Measurements from ENCODE around the gene ITGA11.

The ITGA11 gene

DNA sequence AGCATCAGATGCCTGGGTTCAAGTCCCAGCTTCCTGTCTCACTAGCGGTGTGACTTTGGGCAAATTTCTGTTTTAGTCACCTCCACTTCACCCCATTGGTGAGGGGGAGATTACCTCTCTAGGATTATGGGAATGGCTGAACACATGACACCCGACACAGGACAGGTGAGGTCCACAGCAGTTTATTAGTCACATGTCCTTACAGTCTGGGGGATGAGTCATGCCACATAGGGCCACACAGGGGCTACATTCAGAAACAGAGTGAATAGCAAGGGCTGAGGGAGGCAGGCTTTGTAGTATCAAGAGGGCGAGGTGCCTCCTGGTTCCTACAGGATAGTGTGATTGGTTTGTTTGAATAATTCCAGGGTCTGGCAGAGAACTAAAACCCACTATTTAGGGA, 15.2 kb upstream of the ITGA11 start:
- no peak for DNase-seq (ENCODE audit: low read depth in 2 of 2, low spot score in 1 of 2)

DNA sequence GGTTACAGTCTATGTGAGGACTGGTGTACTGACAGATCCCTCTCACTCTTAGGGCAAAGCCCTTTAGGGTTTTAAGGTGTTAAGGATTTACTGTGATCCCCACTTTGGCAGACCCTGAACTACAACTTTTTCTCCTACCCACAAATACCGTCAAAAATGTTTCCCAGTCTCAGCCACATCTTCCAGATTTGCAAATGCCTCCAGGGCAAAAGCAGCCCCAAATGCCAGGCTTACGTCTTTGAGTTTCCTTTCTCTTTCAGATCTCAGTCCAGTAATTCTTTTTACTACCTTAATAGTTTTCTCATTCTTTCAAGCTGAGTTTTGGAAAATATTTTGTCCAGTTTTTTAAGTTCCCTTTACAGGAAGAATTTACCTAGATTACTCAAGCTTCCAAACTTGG, 13.4 kb upstream of the ITGA11 start:
- no peak for DNase-seq (ENCODE audit: low read depth in 2 of 2, low spot score in 1 of 2)

DNA sequence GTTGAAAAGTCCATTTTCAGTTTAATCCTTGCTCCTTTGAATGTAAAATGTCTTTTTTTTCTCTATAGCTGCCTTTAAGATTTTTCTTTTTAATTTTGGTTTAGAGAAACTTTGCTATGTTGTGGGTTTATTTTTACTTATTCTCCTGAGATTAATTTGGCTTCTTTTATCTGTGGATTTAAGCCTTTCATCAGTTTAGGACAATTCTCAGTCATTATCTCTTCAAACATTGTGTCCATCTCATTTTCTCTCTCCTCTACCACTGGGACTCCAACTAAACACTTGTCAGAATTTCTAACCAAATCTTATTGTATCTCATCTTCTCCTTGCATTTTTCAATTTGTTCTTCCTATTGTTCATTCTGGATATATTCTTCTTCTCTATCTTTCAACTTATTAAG, 12.4 kb upstream of the ITGA11 start:
- DNase-seq (ENCODE audit: low read depth in 2 of 2, low spot score in 1 of 2) = no peak

DNA sequence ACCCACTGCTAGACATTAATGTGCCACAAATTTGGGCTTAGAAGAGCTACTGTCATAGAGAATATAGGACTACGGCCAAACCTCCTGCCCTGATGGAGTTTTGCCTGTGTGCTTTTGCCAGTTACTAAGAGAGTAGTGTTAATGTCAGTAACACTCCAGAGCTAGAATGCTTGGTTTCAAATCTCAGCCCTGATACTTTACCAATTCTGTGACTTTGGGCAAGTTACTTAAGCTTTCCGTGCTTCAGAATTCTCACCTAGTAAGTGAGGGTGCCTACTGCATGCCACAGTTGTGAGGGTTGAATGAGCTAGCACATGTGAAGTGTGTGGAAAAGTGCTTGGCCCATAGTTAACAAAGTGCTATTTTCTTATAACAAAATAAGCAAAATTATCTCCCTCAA, 10.9 kb upstream of the ITGA11 start:
- no peak for DNase-seq (ENCODE audit: low read depth in 2 of 2, low spot score in 1 of 2)

DNA sequence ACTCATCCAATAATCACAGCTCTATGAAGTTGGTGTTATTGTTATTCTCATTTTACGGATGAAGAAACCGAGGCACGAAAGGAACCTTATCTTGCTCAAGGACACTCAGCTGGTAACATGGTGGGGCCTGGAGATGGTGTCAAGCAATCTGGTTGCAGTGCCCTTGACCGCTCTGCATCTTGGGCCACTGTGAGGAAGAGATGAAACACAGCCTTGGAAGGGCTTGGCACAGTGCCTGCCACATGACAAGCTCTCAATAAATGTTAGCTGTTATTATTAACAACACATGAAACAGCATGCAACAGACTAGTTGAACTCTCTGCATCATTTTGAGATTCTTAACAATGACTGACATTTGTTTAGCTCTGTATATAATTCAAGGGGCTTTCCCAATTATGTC, 10.1 kb upstream of the ITGA11 start:
- no peak for DNase-seq (ENCODE audit: low read depth in 2 of 2, low spot score in 1 of 2)

DNA sequence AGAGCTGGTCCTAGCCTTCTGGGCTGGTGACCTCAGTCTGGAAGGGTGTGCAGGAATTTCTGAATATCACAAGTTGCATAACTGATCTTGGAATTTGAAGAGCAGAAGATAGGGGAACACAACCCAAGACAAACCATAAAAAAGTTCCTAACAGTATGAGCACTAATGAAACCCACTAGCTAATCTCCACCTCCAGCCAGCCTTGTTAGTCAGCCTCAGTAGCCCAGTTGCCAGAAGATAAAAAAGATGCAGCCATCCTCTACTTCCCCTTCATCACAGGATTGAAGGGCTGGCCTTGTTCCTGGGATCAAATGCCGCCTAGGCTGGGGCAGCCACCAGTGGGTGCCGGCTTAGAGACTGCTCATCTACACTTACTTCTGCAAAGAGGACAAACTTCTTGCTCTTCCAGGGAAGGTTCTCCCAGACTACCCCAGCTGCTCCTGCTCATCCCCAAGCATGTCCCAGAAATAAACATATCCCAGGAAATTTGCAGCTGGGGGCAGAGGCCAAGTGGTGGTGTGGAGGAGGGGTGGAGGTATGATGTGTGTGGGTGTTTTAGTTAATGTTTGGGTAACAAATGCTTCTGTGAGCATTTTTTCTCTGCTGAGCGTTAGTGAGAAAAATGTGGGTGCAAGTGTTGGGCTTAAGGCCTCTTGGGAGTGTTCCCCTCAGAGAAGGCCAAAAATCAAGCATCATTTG, 9.2 kb upstream of the ITGA11 start:
- no peak for DNase-seq (ENCODE audit: low read depth in 2 of 2, low spot score in 1 of 2)

DNA sequence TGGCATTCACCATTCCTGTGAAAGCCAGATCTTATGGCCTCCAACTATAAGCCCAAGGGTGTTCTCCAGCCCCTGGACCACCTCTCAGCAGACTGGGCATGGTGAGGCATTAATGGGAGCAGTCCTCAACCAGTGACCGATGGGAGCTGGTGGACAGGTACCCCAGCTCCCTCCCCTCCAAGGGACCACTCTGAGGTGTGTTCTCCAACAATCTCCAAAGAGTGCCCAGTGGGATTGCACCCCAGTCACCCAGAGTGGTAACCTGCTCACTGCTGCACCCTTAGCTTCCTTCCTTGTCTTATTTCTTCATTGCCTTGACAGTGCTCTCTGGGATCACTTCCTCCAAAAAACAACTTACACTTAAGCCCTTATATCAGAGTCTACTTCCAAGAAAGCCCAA, 8.2 kb upstream of the ITGA11 start:
- no peak for DNase-seq (ENCODE audit: low read depth in 2 of 2, low spot score in 1 of 2)

DNA sequence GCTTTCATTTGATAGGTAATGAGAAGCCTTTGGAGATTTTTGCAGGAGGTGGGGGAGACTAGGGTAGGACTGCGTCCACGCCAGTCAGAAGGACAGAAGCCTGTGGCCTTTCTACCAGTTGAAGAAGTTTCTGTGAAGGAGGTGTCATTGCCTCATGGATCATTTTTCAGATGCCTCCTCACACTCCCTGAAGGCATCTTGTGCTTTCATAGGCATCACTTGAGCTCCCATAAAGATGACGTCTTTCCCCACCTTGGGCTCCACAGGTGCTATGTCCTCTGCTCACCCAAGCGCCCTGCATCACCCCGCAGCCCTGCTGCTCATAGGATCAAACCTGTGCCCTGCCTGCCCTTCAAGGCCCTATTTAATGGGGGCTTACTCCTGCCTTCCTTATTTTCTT, 7.5 kb upstream of the ITGA11 start:
- DNase-seq (ENCODE audit: low read depth in 2 of 2, low spot score in 1 of 2) = no peak

DNA sequence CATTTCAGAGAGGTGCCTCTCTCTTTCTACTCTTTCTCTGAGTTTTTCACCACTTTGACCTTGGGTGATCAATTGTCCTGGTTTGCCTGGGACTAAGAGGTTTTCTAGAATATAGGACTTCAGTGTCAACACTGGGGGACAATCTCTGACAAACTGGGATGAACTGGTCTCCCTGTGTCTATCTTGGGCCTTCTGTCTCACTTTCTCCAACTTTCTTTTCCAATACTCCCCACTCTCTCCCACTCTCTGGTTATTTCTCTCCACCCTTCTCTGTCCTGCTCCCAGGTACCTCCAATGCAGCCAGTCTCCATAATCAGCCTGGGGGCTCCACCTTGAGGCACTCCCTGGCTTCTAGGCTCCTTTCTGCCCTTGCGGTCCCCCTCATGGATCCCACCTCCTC, 4.7 kb upstream of the ITGA11 start:
- DNase-seq (ENCODE audit: low read depth in 2 of 2, low spot score in 1 of 2) = no peak

DNA sequence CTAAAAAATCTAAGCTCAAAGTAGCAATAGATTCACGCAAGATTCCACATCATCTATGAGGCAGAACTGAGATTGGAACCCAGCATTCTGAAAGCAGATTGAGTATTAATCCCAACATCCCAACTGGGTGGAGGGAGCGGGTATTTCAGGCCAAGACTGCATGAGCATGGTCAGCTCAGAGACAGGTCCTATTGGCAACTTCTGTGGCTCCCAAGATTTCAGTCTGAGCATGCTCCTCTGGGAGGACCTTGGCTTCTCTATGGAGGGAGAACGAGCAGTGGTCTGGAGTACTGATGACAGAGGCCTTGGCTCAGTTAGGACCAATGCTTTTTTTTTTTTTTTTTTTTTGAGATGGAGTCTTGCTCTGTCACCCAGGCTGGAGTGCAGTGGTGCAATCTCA, 4.0 kb upstream of the ITGA11 start:
- DNase-seq (ENCODE audit: low read depth in 2 of 2, low spot score in 1 of 2) = no peak

DNA sequence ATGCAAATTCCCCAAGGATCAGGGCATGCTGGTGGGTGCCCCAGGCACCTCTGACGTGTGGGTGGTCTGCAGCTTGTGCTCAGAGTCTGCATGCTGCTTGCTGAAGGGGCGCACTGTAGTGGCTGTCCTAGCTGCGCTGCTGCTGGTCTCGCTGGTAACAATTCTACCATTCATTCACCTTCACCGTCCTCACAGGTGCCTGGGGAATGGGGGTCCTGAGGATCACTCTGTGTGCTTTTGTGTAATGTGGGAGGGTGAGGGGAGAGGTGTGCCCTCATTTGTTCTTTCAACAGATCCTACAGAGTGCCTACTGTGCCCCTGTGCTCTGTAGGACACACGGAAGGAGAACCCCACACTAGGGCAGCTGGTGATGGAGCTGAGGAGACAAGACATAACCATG, 2.1 kb upstream of the ITGA11 start:
- no peak for DNase-seq (ENCODE audit: low read depth in 2 of 2, low spot score in 1 of 2)

DNA sequence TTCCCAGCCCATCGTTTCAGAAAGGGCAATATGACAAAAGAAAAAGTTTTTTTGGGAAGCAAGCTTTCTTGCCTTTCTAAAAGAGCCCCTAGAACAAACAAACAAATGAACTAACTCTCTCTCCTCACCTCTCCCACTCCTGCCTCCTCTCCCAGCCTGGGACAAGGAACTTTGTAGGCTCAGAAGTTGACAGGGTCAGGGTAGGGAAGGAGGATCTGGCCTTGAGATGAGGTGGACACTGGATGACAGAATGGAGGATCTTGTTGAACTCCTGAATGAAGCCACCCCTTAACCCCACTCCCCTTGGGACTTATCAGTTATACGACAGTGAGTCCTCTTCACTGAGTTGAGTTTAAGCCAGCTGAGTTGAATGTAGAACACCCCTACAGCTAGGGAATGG, 1.6 kb upstream of the ITGA11 start:
- no peak for DNase-seq (ENCODE audit: low read depth in 2 of 2, low spot score in 1 of 2)

DNA sequence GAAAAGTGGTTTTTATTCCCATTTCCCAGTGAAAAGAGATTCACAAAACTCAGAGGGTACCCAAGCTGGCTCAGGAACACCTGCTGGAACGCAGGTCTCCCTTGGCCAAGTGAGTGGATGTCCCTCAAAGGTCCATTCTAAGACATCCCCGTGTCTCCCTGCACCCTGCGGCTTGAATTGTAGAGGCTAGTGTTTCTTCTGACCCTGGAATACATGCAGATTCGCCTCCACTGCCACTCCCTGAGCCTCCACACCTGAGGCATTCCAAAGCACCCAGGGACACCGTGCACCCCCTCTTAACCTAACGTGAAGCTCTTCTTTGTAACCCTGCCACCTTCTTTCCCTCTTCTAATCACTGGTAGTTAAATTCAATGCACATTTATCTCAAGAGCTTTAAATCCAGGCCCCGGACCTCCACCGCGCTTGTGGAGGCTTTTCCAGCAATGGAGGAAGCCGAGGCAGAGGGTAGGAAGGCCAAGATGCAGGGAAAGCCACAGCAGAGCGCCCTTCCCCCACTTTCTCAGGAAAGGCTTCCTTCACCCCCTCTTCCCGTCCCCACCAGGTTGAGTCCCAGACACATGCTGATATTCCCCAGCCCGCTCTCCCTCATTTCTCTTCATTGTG, 590 bp upstream of the ITGA11 start:
- DNase-seq (ENCODE audit: low read depth in 2 of 2, low spot score in 1 of 2) = no peak

DNA sequence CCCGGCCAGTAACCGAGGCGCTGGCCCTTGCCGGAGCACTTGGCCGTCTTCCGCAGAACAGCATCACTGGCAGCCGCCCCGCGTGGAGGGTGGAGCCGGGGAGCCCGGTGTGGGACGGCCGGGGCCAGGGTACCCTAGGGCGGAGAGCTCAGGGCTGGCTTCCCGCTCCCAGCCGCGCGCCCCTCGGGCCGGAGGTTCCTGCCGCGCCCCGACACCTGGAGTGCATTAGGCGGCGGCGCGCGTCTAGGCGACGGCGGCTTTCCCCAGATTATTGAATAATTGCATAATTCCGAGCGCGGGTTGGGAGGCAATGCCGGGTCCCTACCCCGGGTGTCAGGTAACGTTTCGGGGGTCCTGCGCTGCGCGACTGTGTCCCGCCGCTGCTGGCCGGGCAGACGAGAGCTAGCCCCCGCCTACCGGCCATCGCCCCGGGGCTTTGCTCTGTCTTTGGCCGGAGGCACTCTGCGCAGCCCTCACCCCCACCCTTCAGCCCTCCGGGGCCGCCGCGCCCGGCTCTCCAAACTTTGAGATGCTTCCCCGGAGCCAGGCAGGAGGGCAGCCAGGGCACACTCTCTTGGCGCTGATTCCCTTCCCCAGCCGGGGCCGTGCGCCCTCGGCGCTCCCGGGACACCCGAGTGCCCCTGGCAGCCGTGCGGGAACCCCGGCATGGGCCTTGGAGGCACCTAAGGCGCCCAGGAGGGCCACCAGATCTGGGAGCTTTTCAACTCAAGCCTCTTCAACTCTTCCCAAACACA, 749 bp downstream of the ITGA11 start:
- no peak for DNase-seq (ENCODE audit: low read depth in 2 of 2, low spot score in 1 of 2)

DNA sequence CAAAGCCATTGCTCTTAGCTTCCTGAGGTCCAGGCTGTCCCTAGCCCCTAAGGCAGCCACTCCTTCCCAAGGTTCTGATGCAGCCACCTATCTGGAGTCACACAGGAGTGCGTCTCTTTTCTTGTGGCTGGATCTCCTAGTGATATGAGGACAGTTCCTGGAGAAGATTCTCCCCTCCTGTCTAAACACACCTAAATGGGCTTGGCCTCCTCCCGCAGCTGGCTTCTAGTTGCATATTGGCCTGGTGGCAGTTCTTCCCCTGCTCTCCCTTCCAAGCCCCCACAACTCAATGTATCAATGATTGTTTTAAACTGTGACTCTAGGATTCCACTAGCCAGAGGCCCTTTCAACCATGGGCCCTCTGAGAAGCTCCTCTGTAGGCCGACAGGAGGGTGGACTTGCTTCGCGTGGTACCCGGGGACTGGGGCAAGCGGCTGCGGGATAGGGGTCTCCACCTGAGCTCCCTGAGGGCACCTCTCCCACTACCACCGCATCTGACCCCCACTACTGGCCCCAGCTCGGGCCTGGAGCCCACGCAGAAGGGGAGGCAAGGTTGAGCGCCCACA, 1.4 kb downstream of the ITGA11 start:
- no peak for DNase-seq (ENCODE audit: low read depth in 2 of 2, low spot score in 1 of 2)

DNA sequence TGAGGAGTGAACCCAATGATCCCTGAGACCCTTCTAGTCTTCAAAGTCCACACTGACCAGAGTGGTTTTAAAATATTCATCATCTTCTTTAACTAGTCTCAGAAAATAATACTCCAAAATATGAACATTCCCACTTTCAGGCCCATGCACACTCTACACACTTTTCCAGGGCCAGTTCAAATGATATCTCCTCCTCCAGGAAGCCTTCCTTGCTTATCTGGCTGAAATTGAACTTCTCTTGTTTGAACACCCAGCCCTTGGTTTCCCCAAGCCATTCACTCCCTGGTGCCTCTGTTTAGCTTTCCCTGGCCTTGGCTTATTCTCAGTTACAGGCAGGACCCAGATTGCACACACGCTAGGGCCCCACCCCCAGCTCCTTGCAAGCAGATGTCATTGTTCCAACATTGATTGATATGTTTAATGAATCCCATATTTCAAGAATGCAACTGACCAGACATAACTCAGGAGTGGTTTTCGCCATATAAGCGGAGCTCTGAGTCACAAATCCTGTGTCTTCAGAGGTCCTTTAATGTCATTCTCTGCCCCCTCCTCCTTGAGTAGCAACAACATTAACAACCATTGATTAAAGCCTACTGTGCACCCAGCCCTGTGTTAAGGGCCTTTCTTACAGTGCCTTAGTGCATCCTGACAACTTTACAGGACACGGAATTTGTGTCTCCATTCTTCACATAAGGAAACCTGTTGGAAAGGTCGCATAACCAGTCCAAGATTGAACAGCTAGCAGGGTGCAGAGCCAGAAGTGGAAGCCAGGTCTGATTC, 2.1 kb downstream of the ITGA11 start:
- no peak for DNase-seq (ENCODE audit: low read depth in 2 of 2, low spot score in 1 of 2)

DNA sequence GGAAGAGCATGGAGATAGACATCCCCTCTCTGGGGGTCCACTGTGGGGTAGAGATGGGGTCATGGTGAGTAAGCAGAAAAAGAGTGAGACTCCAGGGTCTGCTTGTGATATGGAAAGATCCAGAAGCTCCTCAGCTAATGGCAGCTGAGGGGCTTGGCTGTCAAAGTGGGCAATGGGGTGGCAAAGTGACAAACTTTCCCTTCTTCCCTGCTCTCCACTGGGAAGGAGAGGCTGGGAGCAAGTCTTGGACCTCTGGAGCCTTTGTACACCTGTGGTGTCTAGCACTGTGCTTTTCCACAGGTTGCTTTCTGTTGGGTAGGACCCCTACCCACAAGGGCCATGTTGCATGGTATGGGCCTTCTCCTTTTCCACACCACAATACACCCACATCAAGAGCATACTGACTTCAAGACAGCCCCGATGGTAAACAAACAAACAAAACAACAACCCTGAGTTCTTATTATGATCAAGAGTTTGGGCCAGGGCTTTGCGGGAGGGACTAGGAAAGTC, 3.5 kb downstream of the ITGA11 start:
- DNase-seq (ENCODE audit: low read depth in 2 of 2, low spot score in 1 of 2) = no peak

DNA sequence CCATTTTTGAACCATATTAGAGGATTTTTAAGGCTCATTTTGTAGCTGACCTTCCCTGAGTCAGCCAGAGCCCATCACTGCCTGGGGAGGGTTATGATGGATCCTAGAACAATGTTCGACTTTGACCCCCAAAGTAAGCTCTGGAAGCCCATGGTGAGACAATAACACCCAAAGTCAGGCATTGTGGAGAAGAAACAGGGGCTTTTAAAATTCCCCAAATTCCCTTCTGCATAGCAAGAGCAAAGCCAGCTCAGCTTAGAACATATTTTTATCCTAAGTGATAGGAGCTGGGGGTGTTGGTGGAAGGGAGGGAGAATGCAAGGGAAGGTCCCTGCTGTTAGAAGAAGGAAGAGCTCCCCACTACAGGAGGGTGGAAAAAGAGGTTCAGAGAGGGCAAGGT, 4.0 kb downstream of the ITGA11 start:
- no peak for DNase-seq (ENCODE audit: low read depth in 2 of 2, low spot score in 1 of 2)

DNA sequence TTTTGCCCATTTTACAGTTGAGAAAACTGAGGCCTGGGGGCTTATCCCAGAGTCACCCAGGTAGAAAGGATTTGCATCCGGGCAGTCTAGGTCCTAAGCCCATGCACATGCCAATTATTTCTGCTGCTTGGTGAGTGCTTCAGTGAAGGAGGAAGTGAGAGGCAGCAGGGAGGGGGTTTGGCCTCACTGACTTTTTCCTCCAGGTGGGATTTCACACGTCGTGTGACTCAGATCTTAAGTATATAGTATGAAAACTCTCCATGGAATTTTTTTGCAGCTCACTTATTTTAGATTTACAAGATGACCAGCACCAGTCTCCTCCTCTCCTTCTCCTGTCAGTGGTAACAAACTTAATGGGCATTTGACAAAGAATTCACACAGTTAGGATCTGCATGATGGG, 4.6 kb downstream of the ITGA11 start:
- no peak for DNase-seq (ENCODE audit: low read depth in 2 of 2, low spot score in 1 of 2)

DNA sequence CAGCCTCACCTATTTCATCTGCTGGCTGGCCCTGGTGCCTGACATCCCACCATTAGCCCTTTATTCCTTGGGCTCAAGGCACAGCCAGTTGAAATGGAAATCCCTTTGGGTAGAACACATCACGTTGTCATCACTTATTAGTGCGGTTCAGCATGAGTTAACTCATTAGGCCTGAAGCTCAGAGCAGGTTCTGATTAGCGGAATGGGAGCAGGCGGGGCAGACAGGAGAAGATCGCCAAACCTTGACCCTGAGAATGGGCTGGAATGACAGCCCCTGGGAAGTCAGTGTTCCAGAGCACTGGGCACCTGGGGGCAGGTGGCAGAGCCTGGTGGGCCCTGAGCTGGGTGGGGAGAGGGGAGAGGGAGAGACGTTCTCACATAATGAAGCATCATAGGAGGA, 5.8 kb downstream of the ITGA11 start:
- no peak for DNase-seq (ENCODE audit: low read depth in 2 of 2, low spot score in 1 of 2)

DNA sequence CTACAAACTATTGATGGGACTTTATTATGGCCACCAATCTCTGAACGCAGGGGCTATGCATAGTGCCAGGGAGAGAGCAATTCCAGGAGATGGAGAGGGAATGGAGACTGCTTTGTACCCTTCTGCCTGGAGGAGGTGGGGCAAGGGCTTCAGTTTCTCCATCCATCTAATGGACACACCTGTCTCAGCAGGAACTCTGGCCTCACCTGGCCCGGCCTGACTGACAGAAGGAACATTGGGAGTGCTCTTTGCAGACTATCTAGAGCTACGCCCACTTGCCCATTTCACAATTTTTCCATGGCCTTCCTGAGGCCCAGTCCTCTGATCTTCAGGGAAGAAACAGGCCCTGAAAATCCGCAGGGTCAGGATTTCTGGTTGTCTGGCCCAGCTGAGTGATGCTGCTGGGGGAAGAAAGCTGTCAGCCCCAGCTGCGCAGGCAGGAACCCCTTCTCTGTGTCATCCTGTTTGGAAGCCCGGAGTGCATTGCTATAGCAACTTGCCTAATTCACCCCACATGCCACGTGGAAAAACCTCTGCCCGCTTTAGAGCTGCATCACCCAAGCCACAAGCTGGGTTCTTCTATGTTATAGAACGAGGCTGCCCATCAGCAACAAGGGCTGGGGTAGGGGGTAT, 6.4 kb downstream of the ITGA11 start:
- DNase-seq (ENCODE audit: low read depth in 2 of 2, low spot score in 1 of 2) = no peak
